ENCODE measurements around the gene ARL3. TPM values are rescaled to one million over a fixed set of nuclear protein-coding genes. Genes with fewer than 3 reads are reported as not detected.

The ARL3 gene
- total RNA-seq, 1 donor from 2014 or later, result 4.4 TPM

GRCh38 chr10:102652170-102652916 is 61.9 kb downstream of the ARL3 start:
- no peak for DNase-seq (ENCODE audit: low read depth in 2 of 2)

DNA sequence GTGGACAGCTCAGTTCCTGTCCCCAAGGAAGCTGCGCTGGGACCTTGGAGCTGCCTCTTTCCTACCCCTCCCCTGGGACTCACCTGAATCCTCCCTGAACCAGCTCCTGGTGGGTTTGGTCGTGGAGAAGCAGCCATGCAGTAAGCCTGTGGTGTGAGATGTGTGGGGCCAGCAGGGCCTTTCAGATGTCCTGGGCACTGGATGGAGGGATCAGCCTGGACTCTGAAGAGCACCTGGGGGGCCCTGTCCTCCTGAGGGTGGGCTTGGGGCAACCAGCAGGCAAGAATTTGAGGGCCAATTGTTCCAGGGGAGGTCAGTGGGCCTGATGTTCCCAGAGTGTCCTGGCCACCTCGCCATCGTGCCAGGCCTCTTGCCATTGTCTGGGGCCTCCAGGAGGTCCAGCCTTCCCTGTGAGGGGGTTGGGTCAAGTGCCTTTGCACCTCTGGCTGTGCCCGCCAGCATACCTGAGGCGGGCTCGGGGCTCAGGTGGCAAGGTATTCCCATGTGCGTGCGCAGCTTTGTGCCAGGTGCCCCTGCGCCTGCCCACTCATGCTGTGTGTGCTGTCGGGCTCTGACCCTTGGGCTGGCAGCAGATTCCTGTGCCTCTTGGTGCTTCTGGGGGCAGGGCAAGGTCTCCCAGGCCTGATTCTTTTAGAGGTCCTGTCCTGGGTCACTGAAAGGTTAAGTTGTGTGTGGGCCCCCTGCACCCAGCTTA is 62.6 kb downstream of the ARL3 start:
- no peak for DNase-seq (ENCODE audit: low read depth in 2 of 2)

GRCh38 chr10:102650655-102651454 is 63.3 kb downstream of the ARL3 start:
- DNase-seq (ENCODE audit: low read depth in 2 of 2), result no peak

DNA sequence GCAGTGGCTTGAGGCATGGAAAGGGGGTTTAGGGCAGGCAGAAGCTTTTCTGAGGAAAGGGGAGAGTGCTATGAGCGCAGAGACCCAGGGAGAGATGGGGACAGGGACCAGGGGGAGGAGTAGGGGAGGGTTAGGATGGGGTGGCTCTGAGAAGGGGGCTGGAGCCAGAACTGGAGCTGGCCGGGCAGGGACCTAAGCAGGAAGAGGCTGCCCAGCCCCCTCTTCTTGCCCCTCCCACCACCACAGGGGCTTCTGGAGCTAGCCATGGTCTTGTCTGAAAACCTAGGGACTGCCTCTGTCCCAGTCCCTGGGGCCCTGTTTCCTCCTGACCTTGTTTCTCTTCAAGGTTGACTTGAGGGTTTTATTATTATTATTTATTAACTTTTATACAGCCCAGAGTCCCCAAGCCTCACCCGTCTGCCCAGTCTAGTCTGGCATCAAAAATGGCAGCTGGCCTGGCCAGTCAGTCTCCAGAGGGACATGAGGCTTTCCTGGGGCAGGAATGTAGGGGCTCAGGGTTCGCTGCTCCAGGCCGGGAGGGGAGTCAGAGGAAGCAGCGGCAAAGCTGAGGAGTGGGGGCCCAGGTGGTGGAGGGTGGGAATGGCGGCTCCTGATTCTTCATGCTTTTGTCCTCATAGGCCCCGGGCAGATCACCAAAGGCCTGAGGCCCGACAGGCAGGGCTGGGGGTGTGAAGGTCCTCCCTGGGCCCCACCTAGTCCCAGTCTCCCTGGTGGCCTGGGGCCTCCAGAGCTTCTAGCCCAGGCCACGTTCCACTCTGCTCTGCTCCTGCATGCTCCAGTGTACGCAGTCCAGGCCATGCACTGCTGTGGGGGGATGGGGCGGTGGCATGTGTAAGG is 64.2 kb downstream of the ARL3 start:
- no peak for DNase-seq (ENCODE audit: low read depth in 2 of 2)

DNA sequence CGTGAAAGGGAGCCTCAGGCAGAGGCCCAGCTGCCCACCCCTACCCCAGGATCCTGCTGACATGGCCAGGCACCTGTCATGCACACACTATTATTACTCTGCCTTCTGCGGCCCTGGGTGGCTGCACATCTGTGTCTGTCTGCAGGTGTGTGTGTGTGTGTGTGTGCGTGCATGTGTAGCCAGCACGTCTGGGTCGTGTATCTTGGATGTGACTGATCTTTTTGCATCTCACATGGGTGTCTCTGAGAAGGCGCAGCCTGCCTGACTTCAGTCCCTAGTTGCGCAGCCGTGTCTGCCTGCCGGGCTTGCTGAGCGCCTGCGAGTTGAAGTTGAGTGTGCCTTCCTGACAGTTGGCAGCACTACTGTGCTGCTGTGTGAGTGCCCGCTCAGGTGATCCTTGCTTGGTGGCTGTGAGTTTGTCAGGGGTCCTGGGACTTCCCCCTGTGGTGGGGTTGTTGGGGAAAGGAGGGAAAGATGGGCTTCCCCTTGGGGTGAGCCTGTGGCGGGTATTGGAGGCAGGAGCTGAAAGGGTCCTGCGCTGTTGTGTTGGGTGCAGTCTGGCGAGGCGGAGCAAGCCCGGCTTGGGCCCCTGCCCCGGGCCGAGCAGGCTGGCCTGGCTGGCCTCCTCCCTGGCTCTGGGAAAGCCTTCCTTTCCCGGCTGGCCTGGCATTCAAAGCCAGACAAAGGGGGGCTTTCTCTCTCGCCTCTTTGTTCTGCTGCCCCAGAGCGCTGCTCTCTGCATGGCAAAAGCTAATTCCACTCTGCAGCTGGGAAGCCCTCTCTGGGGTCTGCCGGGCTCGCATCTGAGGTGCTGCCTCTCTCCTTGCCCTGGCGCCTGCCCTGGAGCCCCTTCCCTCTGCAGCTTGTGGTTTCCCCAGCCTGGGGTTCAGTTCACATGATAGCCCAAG is 65.1 kb downstream of the ARL3 start:
- DNase-seq (ENCODE audit: low read depth in 2 of 2), result no peak

DNA sequence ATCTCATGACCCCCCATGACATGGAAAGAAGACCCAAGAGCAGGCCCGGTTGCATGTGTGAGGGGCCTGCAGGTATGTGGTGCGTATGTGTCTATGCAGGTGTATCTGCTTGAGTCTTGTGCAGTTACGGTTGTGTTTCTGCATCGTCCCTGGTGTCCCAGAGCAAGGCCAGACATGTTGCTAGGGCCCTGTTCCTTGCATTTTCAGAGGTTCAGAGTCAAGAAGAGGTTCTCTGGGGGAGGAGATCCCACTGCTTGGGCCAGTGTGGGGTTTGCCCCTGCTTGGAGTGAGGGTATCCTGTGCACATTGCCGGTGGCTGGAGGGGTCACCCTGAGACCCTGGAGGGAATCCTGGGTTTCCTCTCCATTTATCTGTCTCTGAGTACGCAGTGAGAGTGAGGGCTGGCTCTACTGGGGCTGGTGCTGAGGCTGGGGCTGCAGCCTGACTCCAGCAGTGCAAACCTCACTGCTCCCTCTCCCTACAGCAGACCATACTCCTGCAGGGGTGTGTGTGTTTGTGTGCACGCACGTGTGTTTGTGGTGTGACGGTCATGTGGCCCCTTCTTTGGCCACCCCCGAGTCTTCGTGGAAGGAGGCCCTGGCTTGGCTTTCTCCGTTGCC is 65.8 kb downstream of the ARL3 start:
- DNase-seq (ENCODE audit: low read depth in 2 of 2), result no peak

DNA sequence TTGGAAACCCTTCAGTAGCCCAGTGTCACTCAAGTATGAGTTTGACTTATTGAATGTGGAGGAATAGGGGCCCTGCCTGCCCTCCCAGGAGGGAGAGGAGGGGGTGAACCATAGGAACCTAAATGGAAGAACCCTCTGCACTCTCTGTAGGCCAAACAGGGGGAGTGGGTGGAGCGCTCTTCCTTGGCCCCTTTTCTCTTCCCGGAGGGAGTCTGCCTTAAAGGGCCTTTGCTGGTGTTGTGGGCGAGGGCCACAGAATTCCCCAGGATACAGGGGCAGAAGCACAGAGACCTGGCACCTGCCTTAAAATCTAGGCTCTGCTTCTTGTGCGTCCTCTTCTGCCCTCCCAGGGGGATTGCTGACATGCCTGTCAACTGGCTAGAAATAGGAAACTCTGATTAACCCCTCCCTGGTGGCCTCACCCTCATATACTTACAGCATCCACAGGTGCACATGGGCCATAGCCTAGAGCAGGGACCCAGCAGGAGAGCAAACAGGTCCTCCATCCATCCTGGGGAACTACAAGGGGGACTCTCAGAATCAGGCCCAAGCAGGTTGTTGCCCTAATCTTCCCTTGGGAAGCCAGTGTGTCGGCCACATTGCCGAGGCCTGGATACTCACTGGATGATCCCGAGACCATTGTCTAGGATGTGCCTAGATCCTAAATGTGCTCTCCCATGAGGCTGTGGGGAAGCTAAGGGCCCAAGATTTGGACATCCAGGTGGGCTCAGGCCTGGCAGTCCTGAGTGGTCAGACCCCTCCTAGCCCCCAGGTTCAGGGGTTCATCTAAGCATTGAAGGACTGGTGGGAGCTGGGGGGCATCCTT is 66.5 kb downstream of the ARL3 start:
- DNase-seq (ENCODE audit: low read depth in 2 of 2), result no peak

GRCh38 chr10:102646610-102647442 is 67.4 kb downstream of the ARL3 start:
- no peak for DNase-seq (ENCODE audit: low read depth in 2 of 2)

DNA sequence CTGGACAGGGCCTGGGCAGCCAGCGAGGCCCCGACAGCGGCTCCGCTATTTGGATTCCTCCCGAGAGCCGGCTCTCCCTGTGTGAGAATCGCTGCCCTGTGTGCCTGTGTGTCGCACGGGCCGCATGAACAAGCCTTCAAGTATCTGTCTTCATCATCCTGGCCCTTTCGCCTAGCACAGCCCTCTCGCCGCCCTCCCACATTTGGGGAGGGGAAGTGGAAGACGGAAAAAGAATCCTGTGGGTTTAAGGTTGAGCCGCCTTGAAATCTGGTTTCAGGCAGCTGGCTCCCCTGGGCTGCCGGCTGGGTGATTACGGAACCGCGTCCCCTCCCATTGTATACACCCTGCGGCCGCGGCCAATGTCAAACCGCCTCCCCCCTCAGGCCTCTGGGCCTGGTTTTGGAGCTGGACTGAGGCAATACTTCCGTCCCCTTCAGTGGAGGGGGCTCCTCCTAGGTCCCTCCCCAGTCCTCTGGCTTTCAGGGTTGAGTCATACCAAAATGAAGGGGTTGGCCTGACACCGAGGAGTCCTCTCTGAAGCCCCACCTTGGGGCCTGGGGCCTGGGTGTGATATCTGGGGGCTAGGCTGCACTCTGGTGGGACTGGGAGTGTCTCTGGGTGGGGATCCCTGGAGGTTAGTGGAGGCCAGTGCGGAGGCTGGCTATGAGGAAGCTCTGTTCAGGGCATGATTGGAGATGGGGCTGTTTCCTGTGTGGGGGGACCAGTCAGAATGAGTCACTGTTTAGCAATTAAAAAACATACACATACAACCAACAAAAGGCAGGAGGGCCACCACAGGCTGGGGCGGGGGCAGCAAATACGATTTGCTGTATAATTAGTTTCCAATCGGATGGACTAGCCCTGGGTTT is 68.2 kb downstream of the ARL3 start:
- peak; percentile 73 to 95 for DNase-seq (ENCODE audit: low read depth in 2 of 2)

DNA sequence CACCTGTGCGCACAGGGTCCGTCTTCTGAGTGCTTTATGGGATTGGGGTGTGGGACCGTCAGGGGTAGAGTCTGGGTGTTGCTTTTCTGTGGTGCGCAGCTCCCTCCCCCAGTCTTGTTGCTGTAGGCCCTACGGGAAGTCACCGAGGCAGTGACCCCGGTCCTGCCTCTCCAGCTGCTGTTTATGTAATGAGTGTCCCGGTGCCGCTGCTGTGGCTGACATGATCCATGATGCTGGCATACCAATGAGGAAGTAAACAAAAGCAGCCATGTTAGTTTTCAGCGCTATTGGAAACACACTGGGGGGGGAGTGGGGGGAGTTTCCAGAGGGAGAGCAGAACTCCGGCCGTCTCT is 68.8 kb downstream of the ARL3 start:
- DNase-seq (ENCODE audit: low read depth in 2 of 2), result peak; percentile 87 to 90

DNA sequence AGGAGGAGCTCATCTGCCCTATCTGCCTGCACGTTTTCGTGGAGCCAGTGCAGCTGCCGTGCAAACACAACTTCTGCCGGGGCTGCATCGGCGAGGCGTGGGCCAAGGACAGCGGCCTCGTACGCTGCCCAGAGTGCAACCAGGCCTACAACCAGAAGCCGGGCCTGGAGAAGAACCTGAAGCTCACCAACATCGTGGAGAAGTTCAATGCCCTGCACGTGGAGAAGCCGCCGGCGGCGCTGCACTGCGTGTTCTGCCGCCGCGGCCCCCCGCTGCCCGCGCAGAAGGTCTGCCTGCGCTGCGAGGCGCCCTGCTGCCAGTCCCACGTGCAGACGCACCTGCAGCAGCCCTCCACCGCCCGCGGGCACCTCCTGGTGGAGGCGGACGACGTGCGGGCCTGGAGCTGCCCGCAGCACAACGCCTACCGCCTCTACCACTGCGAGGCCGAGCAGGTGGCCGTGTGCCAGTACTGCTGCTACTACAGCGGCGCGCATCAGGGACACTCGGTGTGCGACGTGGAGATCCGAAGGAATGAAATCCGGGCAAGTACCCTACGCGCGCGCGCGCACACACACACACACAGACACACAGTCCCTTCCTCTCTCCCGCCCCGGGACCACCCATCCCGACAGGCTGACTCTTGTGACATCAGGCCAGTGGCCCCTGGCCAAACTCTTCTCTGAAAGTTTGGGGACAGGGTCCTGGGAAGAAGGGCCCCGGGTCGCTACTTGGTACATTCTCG is 69.4 kb downstream of the ARL3 start:
- DNase-seq (ENCODE audit: low read depth in 2 of 2), result peak; percentile 60 to 88

GRCh38 chr10:102644066-102644645 is 70.0 kb downstream of the ARL3 start, which contains the start of gene TRIM8:
Gene TRIM8, plus strand, starts transcription at chr10:102644479. Its CDS starts 139 bp downstream, at chr10:102644618.
- DNase-seq (ENCODE audit: low read depth in 2 of 2), result peak in 1 of 2 donors; percentile 59

- DNase-seq (ENCODE audit: low read depth in 2 of 2), result peak; percentile 63 to 86
Measured at GRCh38 chr10:102643336-102644065, 70.7 kb downstream of the ARL3 start.

DNA sequence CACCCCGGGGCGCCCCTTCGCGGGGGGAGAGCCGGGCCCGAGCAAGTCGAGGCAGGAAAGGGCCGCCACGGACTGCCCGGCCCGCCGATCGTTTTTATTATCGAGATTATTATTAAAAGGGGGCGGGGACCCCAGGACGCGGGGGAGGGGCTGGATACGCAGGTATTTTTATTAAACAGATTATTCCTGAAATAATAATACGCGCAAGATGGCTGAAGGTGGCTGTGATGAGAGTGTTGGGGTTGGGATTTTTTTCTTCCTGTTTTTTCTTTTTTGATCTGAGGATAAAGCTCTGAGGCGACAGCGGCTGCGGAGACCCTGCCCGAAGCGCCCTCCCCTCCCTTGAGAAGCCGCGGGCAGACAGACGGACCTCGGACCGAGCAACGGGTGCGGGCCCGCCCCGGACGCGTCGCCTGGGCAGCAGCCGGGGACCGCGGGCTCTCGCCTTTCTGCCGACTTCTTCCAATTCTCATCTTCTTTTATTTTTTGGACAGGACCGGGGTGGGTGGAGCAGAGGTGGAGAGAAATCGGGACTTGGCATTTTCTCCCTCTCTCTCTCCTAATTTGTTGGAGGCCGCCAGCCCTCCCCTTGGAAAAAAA is 71.4 kb downstream of the ARL3 start:
- peak; percentile 44 to 67 for DNase-seq (ENCODE audit: low read depth in 2 of 2)
